Testis (tissue), 2 donors: Measurements from ENCODE around the gene GSTA4.

Experiments used
- POLR2A ChIP-seq: fragments of 450-650 bp; IDR thresholded peaks from one replicate; pipeline ENCODE4 v1.6.1; 2017; ENCODE audit warnings: antibody characterized with exemption, mild to moderate bottlenecking, moderate library complexity
- TF ChIP-seq, protein P1 (sequence below), 3 experiments: fragments of 450-650 bp in 2 of 3; fragments of 200-600 bp in 1 of 3; sonication (generic) in 1 of 3; IDR thresholded peaks; one replicate each; pipeline ENCODE4 v1.5.1; 2016 to 2019; ENCODE audit warnings: antibody characterized with exemption in 3 of 3, mild to moderate bottlenecking in 2 of 3, moderate library complexity in 1 of 3

GRCh38 chr6:53020005-53020744, 25.1 kb upstream of the GSTA4 start:
- TF ChIP-seq POLR2A: no peak
- TF ChIP-seq, protein P1, sequence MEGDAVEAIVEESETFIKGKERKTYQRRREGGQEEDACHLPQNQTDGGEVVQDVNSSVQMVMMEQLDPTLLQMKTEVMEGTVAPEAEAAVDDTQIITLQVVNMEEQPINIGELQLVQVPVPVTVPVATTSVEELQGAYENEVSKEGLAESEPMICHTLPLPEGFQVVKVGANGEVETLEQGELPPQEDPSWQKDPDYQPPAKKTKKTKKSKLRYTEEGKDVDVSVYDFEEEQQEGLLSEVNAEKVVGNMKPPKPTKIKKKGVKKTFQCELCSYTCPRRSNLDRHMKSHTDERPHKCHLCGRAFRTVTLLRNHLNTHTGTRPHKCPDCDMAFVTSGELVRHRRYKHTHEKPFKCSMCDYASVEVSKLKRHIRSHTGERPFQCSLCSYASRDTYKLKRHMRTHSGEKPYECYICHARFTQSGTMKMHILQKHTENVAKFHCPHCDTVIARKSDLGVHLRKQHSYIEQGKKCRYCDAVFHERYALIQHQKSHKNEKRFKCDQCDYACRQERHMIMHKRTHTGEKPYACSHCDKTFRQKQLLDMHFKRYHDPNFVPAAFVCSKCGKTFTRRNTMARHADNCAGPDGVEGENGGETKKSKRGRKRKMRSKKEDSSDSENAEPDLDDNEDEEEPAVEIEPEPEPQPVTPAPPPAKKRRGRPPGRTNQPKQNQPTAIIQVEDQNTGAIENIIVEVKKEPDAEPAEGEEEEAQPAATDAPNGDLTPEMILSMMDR (IDR thresholded peaks at IDR 0.05): no peak
